Measurements from ENCODE around the gene MOSPD3.
A peak's percentile ranks its signal among the peaks of the same experiment; 100 is the strongest.

The MOSPD3 gene

DNA sequence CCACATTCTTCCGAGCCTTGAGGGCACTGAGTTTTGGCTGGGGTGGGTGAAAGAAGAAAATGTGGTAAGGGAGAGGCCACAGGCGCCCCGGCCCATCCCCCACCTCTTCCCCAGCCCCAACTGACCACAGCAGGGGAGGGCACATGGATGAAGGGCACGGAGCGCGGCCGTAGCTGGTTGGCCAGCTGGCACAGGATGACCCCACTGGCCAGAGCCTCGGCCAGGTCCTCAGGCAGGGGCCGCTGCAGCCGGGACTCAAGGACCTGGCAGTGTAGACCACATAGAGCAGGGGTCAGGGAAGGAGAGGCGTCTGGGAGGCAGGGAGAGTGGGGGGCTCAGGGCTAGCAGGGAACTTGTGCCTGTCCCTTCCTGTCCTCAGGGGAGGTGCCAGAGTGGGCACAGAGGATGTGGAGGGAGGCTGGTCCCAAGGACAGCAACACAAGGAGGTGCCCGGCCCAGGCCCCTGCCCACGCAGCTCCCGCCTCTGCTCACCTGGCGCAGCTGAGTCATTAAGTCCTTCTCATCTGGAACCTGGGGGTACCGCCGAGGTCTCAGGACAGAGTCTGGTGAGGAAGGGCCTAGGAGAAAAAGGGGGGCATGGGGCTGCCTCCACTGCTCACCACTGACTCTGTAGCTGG lies 36.5 kb upstream of the MOSPD3 start:
- DNase-seq (ENCODE audit: low spot score), result no peak

GRCh38 chr7:100576384-100576993 lies 35.9 kb upstream of the MOSPD3 start:
- no peak for DNase-seq (ENCODE audit: low spot score)

DNA sequence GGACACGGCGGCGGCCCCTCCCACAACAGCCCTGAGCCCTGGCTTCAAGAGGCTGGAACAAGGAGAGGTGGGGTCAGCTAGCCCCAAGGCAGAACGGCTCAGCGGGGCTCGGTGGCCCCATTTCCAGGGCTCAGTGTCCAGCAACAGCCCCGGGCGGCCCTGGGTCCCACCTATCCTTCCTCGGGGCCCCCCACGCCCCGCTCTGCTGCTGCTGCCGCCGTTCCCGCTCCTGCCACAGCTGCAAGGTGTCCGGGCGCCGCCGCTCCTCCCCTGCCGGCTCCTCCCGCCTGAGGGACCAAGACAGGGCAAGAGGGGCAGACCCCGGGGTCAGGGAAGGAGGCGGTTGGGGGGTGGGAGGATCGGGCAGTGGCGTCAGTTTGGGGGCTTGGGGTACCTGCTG lies 35.2 kb upstream of the MOSPD3 start:
- no peak for DNase-seq (ENCODE audit: low spot score)

GRCh38 chr7:100577507-100577906 lies 34.8 kb upstream of the MOSPD3 start:
- DNase-seq (ENCODE audit: low spot score), result no peak

DNA sequence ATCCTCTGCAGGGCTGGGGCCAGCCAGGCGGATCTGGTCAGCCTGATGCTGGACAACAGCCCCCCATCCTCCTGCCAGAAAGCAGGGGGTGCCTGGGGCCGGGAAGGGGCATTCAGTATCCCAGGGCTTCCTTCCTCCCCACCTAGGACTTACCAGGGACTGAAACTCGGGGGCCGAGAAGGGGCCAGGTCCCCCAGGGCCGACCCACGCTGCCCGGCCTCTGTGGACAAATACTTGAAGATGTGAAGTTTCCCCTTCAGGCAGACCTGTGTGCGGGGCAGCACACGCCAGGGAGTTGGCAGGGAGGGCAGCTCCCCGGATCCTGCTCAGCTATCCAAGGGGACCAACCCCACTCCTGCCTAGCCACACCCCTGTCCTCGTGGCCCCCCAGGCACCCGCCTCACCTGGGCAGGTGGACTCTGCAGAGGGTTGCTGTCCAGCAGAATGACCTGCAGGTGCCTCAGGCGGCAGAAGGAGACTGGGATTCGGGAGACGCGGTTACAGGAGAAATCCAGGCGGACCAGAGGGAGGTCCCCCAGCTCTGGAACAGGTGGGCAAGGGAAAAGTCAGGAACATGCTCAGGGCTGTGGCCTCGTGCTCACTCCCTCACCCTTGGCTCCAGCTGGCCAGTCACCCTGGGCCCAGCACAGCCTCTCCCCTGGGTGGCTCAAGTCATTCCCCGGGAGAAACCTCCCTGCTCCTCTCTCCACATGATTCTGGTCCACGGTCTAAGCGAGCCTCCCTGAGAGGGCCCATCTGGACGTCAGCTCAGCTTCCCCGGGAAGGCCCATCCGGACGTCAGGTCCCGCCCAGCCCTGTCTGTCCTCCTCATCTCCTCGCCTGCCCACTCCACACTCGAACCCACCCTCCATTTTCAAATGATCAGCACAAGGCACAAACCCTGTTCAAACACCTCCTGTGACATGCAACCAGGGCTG lies 33.8 kb upstream of the MOSPD3 start:
- no peak for DNase-seq (ENCODE audit: low spot score)

DNA sequence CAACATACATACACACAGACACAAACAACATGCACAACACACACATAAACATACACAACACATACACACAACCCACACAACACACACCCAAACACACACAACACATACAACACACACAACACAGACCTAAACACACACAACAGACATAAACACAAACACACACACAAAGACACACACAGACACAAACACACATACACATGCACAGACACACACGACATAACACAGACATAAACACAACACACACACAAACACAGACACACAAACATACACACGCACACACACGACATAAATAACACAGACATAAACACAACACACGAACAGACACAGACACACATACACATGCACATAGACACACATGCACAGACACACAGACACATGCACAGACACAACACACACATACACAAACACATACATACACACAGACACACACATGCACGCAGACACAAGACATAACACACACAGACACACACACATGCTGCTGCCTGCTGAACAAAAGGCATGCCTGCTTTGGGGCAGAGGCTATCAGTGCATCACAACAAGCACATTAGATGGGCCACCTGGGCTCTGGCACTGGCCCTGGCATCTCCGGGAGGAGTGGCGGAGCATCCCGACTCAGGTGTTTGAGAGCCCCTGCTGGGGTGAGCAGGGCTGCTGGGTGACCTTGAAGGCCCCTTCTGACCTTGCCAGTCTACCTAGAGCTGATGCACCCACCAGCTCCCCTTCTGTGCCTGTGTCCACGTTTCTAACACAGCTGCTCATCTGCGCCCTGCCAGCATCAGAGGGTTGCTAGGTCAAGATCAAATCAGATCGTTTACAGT lies 31.7 kb upstream of the MOSPD3 start:
- no peak for DNase-seq (ENCODE audit: low spot score)

- no peak for DNase-seq (ENCODE audit: low spot score)
Observed at GRCh38 chr7:100582041-100582579, 30.2 kb upstream of the MOSPD3 start.

- DNase-seq (ENCODE audit: low spot score), result no peak
Observed at GRCh38 chr7:100582650-100583049, 29.7 kb upstream of the MOSPD3 start.

DNA sequence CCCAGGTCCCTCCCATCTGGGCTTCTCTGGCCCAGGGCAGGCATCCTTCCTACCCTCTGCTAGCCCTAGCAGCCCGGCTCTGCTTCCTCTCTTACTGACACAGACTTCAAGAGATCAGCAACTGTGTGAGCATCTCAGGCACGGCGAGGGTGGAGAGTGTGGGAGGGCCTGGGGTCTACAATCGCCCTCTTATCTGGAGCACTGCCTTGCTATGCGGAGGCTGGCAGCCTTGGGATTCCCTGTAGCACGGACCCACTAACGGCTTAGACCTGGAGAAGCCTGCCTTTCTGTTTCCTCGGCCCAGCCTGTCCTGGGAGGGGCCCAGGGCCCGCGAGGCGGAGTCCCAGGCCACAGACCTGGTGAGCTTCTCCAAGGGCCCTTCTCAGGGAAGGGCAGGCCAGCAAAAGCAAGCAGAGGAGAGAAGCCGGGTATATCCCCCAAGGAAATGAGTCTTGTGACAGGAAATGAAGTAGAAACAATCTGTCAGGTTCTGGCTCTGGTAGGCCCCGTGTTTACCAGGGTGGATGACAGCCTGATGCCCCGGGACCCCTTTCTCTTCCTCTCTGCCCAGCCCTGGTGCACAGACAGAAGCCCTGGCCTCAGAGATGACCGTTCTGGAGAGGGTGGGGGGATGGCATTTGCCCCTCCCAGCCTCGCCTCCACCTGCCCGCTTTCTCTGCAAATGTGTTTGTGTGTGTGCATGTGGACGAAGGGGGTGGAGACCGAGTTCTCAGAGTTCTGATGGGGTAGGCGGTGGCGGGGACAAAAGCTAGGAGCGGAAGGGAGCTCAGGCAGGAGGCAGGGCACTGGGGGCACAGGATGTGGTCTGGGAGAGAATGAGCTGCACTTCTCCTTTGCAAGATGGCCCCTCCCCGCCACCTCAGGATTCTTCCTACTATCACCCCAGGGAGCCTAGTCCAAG lies 28.9 kb upstream of the MOSPD3 start:
- no peak for DNase-seq (ENCODE audit: low spot score)

GRCh38 chr7:100584054-100584682 lies 28.2 kb upstream of the MOSPD3 start:
- no peak for DNase-seq (ENCODE audit: low spot score)

DNA sequence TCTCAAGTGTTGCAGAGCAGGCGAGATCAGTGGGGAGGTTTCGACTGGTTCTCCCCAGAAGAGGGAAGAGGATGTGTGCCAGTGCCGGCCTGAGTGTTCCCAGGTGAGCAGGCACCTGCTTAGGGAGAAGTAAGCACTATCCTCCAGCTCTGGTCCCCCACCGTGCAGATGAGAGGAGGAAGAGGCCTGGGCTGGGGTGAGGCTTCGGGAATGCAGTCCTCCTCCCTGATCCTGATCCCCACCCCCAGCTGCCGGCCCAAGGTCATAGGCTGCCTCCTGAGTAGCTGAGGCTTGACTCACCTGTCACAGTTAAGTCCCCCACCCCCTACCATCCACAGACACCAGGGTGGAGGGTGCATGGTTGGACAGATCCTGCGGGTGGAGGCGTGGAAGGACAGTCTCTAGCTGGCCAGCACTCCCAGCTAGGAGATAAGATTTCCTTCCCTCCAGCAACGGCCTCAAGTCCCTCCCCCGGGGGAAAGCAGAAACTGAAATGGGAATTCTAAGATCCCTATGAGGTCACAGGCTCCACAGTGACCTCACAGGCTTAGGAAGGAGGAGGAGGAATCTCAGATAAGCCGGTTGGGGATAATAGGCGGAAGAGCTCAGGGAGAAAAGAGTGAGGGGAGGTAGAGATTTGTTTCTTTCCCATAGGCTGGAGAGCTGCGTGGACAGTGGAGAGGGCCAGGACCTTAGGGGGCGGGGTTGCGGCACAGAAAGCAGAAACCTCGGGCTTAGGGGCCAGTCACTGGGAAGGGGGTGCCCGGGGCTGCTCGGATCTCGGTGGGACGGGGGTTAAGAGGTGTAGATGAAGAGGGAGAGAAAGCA lies 27.4 kb upstream of the MOSPD3 start:
- no peak for DNase-seq (ENCODE audit: low spot score)

DNA sequence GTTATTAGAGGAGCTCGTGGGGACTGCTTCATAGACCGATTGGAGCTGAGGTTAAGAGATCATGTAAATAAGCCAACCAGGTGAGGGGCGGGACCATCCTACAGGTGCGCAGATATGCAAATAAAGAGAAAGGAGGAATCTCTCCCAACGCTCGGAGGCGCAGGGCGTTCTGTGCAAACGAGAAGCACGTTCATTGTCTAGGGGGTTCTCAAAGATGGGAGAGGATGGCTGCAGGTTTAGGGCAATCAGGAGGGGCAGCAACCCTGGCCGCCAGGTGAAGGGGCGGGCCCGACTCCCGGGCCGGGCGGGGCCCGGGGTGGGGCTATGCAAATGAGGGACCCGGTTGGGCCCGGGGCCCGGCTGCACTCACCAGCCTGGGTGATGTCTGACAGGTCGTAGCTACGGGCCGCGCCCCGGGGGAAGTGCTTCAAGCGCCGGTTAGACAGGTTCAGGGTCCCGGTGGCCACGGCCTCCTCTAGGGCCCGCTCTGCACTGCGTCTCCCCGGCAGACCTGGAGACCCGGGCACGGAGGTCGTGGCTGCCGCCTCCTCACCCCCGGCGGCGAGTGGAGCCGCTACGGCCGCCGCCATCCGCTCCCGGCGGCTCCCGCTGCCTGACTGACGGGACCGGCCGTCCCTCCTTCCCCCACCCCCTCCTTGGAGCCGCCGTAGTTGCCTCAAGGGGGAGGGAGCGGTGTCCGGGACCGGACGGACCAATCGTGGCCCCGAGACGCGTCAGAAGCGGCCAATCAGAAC lies 26.7 kb upstream of the MOSPD3 start, which contains the start of gene LRCH4:
LRCH4 (minus strand) TSS at position 619 of the 755 bp plus-strand sequence; CDS start at position 590, 29 bp downstream.
- peak; percentile 100 for DNase-seq (ENCODE audit: low spot score)

DNA sequence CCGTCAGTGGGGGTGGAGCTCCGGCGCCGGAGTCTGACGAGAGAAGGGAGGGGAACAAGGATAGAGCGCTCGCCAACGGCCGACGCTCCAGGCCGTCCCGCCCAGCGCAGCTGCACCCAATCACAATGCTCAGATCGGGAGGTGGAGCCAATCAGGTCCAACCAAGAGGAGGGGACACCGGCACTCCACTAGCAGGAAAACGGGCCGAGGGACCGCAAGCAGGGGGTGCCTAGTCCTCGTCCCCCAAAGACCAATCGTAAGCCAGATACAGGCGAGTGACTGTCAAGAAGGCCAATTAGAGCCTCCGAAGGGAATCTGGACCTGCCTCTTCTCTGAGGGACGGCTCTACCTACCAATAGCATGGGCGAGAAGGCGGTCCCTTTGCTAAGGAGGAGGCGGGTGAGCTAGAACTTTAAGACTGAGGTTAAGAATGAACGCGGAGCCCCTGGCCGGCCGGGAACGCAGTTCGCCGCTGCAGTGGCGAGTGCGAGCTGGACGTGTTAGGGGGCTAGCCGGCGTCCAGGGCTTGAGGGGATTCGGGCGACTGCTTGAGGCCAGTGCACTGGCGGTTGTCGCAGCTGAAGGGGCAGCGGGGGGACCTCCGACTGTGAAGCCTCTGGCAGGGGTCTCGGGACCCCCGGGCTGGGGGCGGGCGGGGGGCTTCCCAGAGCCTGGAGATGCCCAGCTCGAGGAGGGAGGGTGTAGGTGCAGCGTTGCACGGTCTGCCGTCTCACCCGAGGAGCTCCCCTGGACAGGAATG lies 25.9 kb upstream of the MOSPD3 start, which contains the start of gene FBXO24:
FBXO24 (plus strand) TSS at position 63 of the 760 bp plus-strand sequence; CDS start at position 361, 298 bp downstream.
- peak; percentile 100 for DNase-seq (ENCODE audit: low spot score)

DNA sequence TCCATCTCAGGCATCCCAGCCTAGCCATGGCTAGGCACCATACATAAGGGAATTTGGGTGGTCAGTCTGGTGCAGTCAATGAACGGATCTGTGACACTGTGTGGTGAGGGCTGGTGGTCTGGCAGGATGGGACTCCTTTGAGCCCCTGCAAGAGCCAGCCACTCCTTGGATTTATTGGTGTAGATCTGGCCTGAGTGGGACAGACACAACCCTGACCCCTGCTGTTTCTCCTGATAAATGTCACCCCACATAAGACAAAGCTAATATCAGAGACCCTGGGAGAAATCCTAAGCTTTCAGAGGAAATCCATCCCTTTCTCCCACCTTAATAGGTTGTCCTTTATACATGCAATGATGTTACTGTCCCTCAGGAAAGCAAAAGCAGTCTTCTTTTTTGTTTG lies 23.9 kb upstream of the MOSPD3 start:
- DNase-seq (ENCODE audit: low spot score), result peak; percentile 47

- DNase-seq (ENCODE audit: low spot score), result no peak
Observed at GRCh38 chr7:100589341-100589947, 22.9 kb upstream of the MOSPD3 start.

- DNase-seq (ENCODE audit: low spot score), result no peak
Observed at GRCh38 chr7:100590077-100590737, 22.1 kb upstream of the MOSPD3 start.

- no peak for DNase-seq (ENCODE audit: low spot score)
Observed at GRCh38 chr7:100591596-100591995, 20.7 kb upstream of the MOSPD3 start.
